SK-N-SH treated with all-trans-retinoic acid at 6 μM for 48 hours (cell line): ENCODE results near the gene UIMC1.
"Not testable (repeated sequence)": the region's sequence is repeated elsewhere in the genome, so short reads cannot be mapped to it uniquely, and the experiment has no call there.

Source experiments
- ATAC-seq: fragments of 200-7000 bp; cut with Tn5 transposase; 3 replicates; pipeline ENCODE4 v1.9.1; 2020; ENCODE audit warnings: mild to moderate bottlenecking, moderate library complexity
- ARNTL ChIP-seq: fragments of 450-650 bp; formaldehyde crosslinking; IDR thresholded peaks from 2 replicates; pipeline ENCODE4 v1.5.0; 2020; ENCODE audit warnings: low read depth, mild to moderate bottlenecking, moderate library complexity, borderline replicate concordance
- BACH2 ChIP-seq: fragments of 250-450 bp; sonication (Bioruptor Pico); IDR thresholded peaks from 2 replicates; pipeline ENCODE4 v1.9.0; 2021; ENCODE audit warnings: mild to moderate bottlenecking, borderline replicate concordance
- CSDC2 ChIP-seq: fragments of 250-450 bp; sonication (Bioruptor Pico); IDR thresholded peaks from 2 replicates; pipeline ENCODE4 v1.5.0; 2020; ENCODE audit warnings: mild to moderate bottlenecking, moderate library complexity
- ESRRG ChIP-seq: fragments of 250-450 bp; sonication (Bioruptor Pico); IDR thresholded peaks from 2 replicates; pipeline ENCODE4 v1.6.1; 2021; ENCODE audit warnings: mild to moderate bottlenecking
- GLIS3 ChIP-seq: fragments of 250-450 bp; sonication (Bioruptor Pico); IDR thresholded peaks from 2 replicates; pipeline ENCODE4 v1.5.0; 2020; ENCODE audit warnings: mild to moderate bottlenecking, moderate library complexity
- ISL1 ChIP-seq: fragments of 250-450 bp; sonication (Bioruptor Pico); IDR thresholded peaks from 2 replicates; pipeline ENCODE4 v2.1.2; 2022; ENCODE audit warnings: mild to moderate bottlenecking, moderate library complexity
- OSR1 ChIP-seq: fragments of 250-450 bp; sonication (Bioruptor Pico); IDR thresholded peaks from 2 replicates; pipeline ENCODE4 v1.8.0; 2022; ENCODE audit warnings: moderate library complexity, mild to moderate bottlenecking, inconsistent platforms
- SNAI2 ChIP-seq: fragments of 250-450 bp; sonication (Bioruptor Pico); IDR thresholded peaks from 2 replicates; pipeline ENCODE4 v1.5.0; 2020; ENCODE audit warnings: mild to moderate bottlenecking, moderate library complexity
- TOX ChIP-seq: fragments of 250-450 bp; sonication (Bioruptor Pico); IDR thresholded peaks from 2 replicates; pipeline ENCODE4 v1.8.0; 2021; ENCODE audit warnings: mild to moderate bottlenecking, moderate library complexity, borderline replicate concordance
- ZFP3 ChIP-seq: fragments of 250-450 bp; sonication (Bioruptor Pico); IDR thresholded peaks from 2 replicates; pipeline ENCODE4 v1.5.0; 2020; ENCODE audit warnings: mild to moderate bottlenecking, moderate library complexity
- ZFP30 ChIP-seq: fragments of 450-650 bp; formaldehyde crosslinking; IDR thresholded peaks from 2 replicates; pipeline ENCODE4 v1.5.0; 2022; ENCODE audit warnings: mild to moderate bottlenecking, moderate library complexity
- ZNF565 ChIP-seq: fragments of 450-650 bp; formaldehyde crosslinking; conservative IDR thresholded peaks from 2 replicates; pipeline ENCODE4 v1.5.0; 2020; ENCODE audit warnings: low read depth, mild to moderate bottlenecking, moderate library complexity
- ZNF8 ChIP-seq: fragments of 450-650 bp; formaldehyde crosslinking; IDR thresholded peaks from 2 replicates; pipeline ENCODE4 v1.5.0; 2020; ENCODE audit warnings: mild to moderate bottlenecking, moderate library complexity
- TF ChIP-seq, protein P1 (sequence below): fragments of 250-450 bp; sonication (Bioruptor Pico); IDR thresholded peaks from 2 replicates; pipeline ENCODE4 v1.8.0; 2021; ENCODE audit warnings: low read depth, mild to moderate bottlenecking, moderate library complexity, borderline replicate concordance
- TF ChIP-seq, protein P2 (sequence below): fragments of 250-450 bp; sonication (Bioruptor Pico); IDR thresholded peaks from 2 replicates; pipeline ENCODE4 v1.8.0; 2020; ENCODE audit warnings: mild to moderate bottlenecking, moderate library complexity, borderline replicate concordance
- TF ChIP-seq, protein P3 (sequence below): fragments of 250-450 bp; sonication (Bioruptor Pico); IDR thresholded peaks from 2 replicates; pipeline ENCODE4 v1.5.0; 2020; ENCODE audit warnings: mild to moderate bottlenecking, moderate library complexity
- TF ChIP-seq, protein P4 (sequence below): fragments of 250-450 bp; sonication (Bioruptor Pico); IDR thresholded peaks from 2 replicates; pipeline ENCODE4 v1.5.1; 2021; ENCODE audit warnings: mild to moderate bottlenecking, moderate library complexity

The UIMC1 gene

GRCh38 chr5:176994460-176995121, 12.0 kb downstream of the UIMC1 start (continued):
- TF ChIP-seq ARNTL (CRISPR knock-in tag): no peak
- TF ChIP-seq, all 23 proteins: peak for 0

- ATAC-seq: not testable (repeated sequence)
Observed at GRCh38 chr5:176993081-176993480, 13.5 kb downstream of the UIMC1 start.

DNA sequence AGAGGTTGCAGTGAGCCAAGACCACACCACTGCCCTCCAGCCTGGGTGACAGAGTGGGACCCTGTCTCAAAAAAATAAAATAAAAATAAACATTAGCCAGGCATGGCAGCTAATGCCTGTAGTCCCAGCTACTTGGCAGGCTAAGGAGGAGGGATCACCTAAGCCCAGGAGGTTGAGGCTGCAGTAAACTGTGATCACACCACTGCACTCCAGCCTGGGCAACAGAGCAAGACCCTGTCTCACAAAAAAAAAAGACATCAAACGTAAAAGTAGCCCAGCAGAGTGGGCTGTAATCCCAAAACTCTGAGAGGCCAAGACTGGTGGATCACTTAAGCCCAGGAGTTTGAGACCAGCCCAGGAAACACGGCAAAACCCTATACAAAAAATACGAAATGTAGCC, 19.0 kb downstream of the UIMC1 start:
- no peak for ATAC-seq

GRCh38 chr5:176986280-176986679, 20.3 kb downstream of the UIMC1 start:
- no peak for ATAC-seq

More for the DNA sequence above, 19.0 kb downstream of the UIMC1 start:
- TF ChIP-seq ESRRG (CRISPR knock-in tag) (no peak), TOX (CRISPR knock-in tag) (no peak), BACH2 (CRISPR knock-in tag) (no peak), SNAI2 (CRISPR knock-in tag) (no peak), GLIS3 (CRISPR knock-in tag) (no peak), ZFP3 (no peak), ZNF8 (CRISPR knock-in tag) (no peak), ARNTL (CRISPR knock-in tag) (no peak), ISL1 (CRISPR knock-in tag) (no peak), OSR1 (no peak), CSDC2 (CRISPR knock-in tag) (no peak)
- TF ChIP-seq, protein P1, sequence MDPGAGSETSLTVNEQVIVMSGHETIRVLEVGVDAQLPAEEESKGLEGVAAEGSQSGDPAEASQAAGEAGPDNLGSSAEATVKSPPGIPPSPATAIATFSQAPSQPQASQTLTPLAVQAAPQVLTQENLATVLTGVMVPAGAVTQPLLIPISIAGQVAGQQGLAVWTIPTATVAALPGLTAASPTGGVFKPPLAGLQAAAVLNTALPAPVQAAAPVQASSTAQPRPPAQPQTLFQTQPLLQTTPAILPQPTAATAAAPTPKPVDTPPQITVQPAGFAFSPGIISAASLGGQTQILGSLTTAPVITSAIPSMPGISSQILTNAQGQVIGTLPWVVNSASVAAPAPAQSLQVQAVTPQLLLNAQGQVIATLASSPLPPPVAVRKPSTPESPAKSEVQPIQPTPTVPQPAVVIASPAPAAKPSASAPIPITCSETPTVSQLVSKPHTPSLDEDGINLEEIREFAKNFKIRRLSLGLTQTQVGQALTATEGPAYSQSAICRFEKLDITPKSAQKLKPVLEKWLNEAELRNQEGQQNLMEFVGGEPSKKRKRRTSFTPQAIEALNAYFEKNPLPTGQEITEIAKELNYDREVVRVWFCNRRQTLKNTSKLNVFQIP (CRISPR knock-in tag): no peak
- TF ChIP-seq, protein P2, sequence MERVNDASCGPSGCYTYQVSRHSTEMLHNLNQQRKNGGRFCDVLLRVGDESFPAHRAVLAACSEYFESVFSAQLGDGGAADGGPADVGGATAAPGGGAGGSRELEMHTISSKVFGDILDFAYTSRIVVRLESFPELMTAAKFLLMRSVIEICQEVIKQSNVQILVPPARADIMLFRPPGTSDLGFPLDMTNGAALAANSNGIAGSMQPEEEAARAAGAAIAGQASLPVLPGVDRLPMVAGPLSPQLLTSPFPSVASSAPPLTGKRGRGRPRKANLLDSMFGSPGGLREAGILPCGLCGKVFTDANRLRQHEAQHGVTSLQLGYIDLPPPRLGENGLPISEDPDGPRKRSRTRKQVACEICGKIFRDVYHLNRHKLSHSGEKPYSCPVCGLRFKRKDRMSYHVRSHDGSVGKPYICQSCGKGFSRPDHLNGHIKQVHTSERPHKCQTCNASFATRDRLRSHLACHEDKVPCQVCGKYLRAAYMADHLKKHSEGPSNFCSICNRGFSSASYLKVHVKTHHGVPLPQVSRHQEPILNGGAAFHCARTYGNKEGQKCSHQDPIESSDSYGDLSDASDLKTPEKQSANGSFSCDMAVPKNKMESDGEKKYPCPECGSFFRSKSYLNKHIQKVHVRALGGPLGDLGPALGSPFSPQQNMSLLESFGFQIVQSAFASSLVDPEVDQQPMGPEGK: no peak
- TF ChIP-seq, protein P3, sequence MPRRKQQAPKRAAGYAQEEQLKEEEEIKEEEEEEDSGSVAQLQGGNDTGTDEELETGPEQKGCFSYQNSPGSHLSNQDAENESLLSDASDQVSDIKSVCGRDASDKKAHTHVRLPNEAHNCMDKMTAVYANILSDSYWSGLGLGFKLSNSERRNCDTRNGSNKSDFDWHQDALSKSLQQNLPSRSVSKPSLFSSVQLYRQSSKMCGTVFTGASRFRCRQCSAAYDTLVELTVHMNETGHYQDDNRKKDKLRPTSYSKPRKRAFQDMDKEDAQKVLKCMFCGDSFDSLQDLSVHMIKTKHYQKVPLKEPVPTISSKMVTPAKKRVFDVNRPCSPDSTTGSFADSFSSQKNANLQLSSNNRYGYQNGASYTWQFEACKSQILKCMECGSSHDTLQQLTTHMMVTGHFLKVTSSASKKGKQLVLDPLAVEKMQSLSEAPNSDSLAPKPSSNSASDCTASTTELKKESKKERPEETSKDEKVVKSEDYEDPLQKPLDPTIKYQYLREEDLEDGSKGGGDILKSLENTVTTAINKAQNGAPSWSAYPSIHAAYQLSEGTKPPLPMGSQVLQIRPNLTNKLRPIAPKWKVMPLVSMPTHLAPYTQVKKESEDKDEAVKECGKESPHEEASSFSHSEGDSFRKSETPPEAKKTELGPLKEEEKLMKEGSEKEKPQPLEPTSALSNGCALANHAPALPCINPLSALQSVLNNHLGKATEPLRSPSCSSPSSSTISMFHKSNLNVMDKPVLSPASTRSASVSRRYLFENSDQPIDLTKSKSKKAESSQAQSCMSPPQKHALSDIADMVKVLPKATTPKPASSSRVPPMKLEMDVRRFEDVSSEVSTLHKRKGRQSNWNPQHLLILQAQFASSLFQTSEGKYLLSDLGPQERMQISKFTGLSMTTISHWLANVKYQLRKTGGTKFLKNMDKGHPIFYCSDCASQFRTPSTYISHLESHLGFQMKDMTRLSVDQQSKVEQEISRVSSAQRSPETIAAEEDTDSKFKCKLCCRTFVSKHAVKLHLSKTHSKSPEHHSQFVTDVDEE (CRISPR knock-in tag): no peak
- TF ChIP-seq, protein P4, sequence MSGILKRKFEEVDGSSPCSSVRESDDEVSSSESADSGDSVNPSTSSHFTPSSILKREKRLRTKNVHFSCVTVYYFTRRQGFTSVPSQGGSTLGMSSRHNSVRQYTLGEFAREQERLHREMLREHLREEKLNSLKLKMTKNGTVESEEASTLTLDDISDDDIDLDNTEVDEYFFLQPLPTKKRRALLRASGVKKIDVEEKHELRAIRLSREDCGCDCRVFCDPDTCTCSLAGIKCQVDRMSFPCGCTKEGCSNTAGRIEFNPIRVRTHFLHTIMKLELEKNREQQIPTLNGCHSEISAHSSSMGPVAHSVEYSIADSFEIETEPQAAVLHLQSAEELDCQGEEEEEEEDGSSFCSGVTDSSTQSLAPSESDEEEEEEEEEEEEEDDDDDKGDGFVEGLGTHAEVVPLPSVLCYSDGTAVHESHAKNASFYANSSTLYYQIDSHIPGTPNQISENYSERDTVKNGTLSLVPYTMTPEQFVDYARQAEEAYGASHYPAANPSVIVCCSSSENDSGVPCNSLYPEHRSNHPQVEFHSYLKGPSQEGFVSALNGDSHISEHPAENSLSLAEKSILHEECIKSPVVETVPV (CRISPR knock-in tag): no peak
- TF ChIP-seq, all 23 proteins: peak for 0

More at GRCh38 chr5:176986280-176986679, 20.3 kb downstream of the UIMC1 start:
- TF ChIP-seq TOX (CRISPR knock-in tag) (no peak), ZNF565 (CRISPR knock-in tag) (no peak), ESRRG (CRISPR knock-in tag) (no peak), ZFP30 (CRISPR knock-in tag) (no peak)
- TF ChIP-seq, protein P1 (CRISPR knock-in tag): no peak
